Mucosa of rectum (tissue), 2 donors: Measurements from ENCODE around the gene ABCG4.
A peak's percentile ranks its signal among the peaks of the same experiment; 100 is the strongest.
"Not testable (repeated sequence)": the region's sequence is repeated elsewhere in the genome, so short reads cannot be mapped to it uniquely, and the experiment has no call there.

Experiments
- H3K27ac ChIP-seq, 2 donors: one replicate each; pipeline ENCODE4 v1.7.0; 2013; ENCODE audit warnings: inconsistent platforms in 2 of 2, low read depth in 2 of 2, low read length in 2 of 2
- H3K27me3 ChIP-seq, 2 donors: one replicate each; pipeline ENCODE4 v1.7.0; 2013; ENCODE audit warnings: low read length in 2 of 2; ENCODE audit not compliant: control insufficient read depth in 2 of 2, insufficient read depth in 2 of 2
- H3K36me3 ChIP-seq, 2 donors: one replicate each; pipeline ENCODE4 v1.7.0; 2013; ENCODE audit warnings: low read length in 2 of 2; ENCODE audit not compliant: control insufficient read depth in 2 of 2, insufficient read depth in 2 of 2
- H3K4me1 ChIP-seq, 2 donors: one replicate each; pipeline ENCODE4 v1.7.0; 2013; ENCODE audit warnings: low read length in 2 of 2, mild to moderate bottlenecking in 1 of 2; ENCODE audit not compliant: control insufficient read depth in 2 of 2, insufficient read depth in 2 of 2
- H3K4me3 ChIP-seq, 2 donors: one replicate each; pipeline ENCODE4 v1.7.0; 2013; ENCODE audit warnings: low read length in 2 of 2
- H3K9ac ChIP-seq, 2 donors: one replicate each; pipeline ENCODE4 v1.7.0; 2013; ENCODE audit warnings: low read length in 2 of 2, low read depth in 1 of 2, mild to moderate bottlenecking in 1 of 2
- H3K9me3 ChIP-seq, 2 donors: one replicate each; pipeline ENCODE4 v1.7.0; 2013; ENCODE audit warnings: low read length in 2 of 2; ENCODE audit not compliant: control insufficient read depth in 2 of 2
- donor health status: healthy.
- donor health status: Normal muscosa, but diverticular disease.

Gene ABCG4

DNA sequence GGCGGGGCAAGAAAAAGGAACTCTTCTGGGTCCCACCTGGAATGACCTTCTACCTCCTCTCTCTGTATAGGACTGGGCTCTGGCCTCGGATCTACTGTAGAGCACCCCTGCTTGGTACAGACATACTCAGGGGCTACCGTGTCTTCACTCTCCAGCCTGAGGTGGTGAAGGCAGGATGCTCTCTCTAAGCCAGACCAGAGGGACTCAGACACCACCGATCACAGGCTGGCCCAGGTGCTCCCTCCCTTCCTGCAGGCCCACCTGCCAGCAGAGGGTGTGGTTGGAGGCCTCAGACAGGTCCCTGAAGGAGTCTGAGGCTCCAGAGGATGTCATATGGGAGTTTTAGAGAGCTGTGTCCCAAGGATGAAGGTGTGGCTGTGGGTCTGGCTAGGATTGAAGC lies 40.5 kb downstream of the ABCG4 start:
- peaks cover 0 to 4% of the 10 kb centered on the region in 2 donors for H3K36me3 ChIP-seq
- H3K4me1 ChIP-seq: peaks cover 16 to 22% of the 10 kb centered on the region in 2 donors
- H3K9me3 ChIP-seq: no peaks in the 10 kb centered on the region
- H3K27ac ChIP-seq: no peak overlapping the region
- no peaks in the 10 kb centered on the region for H3K27me3 ChIP-seq
- no peak overlapping the region for H3K4me3 ChIP-seq
- H3K9ac ChIP-seq: no peak overlapping the region

DNA sequence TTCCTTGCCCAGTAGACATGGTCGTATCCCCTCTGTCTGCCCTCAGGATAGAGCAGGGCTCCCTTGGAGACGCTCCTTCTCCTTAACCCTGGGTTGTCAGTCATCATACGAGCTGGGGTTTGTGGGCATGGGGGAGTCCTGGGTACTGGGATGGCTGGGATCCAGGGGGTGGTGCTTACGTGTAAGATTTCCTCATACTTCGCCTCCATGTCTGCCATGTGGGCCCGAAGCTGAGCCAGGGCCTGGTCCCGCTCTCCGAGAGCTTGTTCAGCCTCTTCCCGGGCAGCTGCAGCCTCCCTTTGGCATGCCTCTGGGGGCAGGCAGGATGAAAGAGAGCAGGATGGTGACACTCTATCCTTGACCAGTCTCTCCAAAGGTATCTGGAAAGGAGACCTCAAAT lies 41.7 kb downstream of the ABCG4 start:
- Histone ChIP-seq H3K4me3 (no peak overlapping the region), H3K36me3 (peaks cover 0 to 4% of the 10 kb centered on the region in 2 donors), H3K4me1 (peaks cover 14 to 22% of the 10 kb centered on the region in 2 donors), H3K27me3 (no peaks in the 10 kb centered on the region), H3K27ac (peak overlapping the region in 1 of 2 donors; percentile 9), H3K9me3 (no peaks in the 10 kb centered on the region), H3K9ac (no peak overlapping the region)

DNA sequence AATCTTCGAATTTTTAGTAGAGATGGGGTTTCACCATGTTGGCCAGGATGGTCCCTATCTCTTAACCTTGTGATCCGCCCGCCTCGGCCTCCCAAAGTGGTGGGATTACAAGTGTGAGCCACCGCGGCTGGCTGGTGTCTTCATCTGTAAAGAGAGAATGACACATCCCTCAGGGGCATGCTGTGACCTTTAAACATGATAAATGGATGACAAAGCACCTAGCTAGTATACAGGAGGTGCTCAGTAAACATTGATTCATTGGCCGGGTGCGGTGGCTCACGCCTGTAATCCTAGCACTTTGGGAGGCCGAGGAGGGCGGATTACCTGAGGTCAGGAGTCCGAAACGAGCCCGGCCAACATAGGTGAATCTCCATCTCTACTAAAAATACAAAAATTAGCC lies 42.4 kb downstream of the ABCG4 start:
- not testable (repeated sequence) for H3K4me3 ChIP-seq, H3K36me3 ChIP-seq, H3K9me3 ChIP-seq, H3K9ac ChIP-seq, H3K27ac ChIP-seq, H3K27me3 ChIP-seq
- H3K4me1 ChIP-seq: peaks cover 14 to 19% of the 10 kb centered on the region in 2 donors

DNA sequence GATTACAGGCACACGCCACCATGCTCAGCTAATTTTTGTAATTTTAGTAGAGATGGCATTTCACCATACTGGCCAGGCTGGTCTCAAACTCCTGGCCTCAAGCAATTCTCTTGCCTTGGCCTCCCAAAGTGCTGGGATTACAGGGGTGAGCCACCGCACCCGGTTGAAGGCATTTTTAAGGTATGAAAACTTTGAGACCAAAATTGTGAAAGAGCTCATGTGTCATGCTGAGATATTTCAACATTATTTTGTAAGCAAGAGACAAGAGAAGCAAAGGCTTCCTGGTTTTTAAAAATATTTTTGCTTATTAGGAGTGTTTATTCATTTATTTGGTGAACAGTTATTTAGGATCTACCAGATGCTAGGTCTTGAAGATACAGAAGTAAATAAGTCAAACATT lies 43.3 kb downstream of the ABCG4 start:
- H3K9me3 ChIP-seq: no peaks in the 10 kb centered on the region
- H3K27ac ChIP-seq: no peak overlapping the region
- H3K4me1 ChIP-seq: peaks cover 14 to 16% of the 10 kb centered on the region in 2 donors
- peaks cover 0 to 4% of the 10 kb centered on the region in 2 donors for H3K36me3 ChIP-seq
- H3K27me3 ChIP-seq: no peaks in the 10 kb centered on the region
- H3K4me3 ChIP-seq: no peak overlapping the region
- no peak overlapping the region for H3K9ac ChIP-seq

DNA sequence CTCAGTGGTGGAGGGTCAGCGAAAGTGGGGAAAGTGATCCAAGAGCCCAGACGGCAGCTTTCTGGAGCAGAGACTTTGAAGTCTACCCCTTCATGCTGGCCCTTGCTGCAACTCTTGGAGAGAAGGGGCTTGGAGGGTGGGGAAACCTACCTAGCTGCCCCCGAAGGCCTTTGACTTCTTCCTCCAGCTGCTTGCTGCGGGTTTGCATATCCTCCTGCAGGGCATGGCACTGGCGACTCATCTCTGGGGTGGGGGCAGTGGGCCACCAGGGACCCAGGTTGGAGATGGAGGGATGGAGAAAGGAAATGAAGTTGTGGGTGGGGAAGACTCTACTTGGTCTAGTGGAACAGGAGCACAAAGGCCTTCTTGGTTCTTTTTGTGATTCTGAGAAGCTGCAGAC lies 44.1 kb downstream of the ABCG4 start:
- H3K4me3 ChIP-seq: no peak overlapping the region
- peaks cover 10 to 13% of the 10 kb centered on the region in 2 donors for H3K4me1 ChIP-seq
- no peaks in the 10 kb centered on the region for H3K27me3 ChIP-seq
- H3K36me3 ChIP-seq: peaks cover 0 to 4% of the 10 kb centered on the region in 2 donors
- H3K9ac ChIP-seq: no peak overlapping the region
- H3K27ac ChIP-seq: no peak overlapping the region
- no peaks in the 10 kb centered on the region for H3K9me3 ChIP-seq

DNA sequence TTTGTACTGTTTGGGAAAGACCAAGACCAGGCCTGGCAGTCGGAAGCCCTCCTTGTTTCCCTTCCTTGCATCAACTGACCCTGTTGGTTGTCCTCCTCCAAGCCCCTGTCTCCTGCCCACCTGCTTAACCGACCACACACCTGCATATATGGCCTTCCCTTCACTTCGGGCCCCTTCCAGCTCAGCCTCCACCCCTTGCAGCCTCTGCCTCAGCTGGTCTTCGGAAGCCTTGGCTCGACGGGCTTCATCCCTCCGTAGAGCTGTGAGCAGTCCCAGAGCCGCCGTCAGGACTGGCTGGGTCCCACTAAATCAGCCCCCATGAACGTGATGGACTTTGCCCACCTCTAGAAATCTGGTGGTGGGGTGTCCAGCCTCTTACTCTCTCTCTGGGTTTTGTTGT lies 44.8 kb downstream of the ABCG4 start:
- Histone ChIP-seq H3K36me3 (peaks cover 0 to 4% of the 10 kb centered on the region in 2 donors), H3K27me3 (no peaks in the 10 kb centered on the region), H3K4me1 (peaks cover 10 to 13% of the 10 kb centered on the region in 2 donors), H3K9me3 (no peaks in the 10 kb centered on the region), H3K27ac (no peak overlapping the region), H3K9ac (no peak overlapping the region), H3K4me3 (no peak overlapping the region)

DNA sequence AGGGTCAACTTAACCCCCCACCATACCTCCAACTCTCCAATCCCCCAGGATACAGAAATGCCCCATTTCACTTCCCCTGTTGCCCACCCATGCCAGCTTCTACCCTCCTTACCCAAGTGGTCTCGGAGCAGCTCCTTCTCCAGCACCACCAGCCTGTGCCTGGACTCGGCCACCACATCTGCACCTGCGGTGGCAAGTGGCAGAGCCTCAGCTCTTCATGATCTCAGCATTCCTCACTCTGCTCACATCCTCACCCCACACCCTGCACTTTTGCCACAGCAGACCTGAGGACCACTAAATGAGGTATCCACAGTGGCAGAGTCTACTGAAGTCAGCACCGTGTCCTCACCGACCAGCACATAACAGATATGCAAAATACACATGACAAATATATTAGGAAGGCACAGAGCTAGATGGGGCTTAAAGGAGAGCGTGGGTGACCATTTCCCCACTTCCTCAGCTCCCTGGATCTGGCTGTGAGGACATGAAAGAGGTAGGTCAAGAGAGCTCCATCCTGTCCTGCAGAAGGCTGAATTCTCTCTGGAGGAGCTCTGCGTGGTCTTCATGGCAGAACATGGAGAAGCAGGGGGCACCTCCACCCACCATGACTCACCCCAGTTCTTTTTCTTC lies 46.1 kb downstream of the ABCG4 start:
- Histone ChIP-seq H3K27me3 (no peaks in the 10 kb centered on the region), H3K4me3 (no peak overlapping the region), H3K9ac (no peak overlapping the region), H3K9me3 (no peaks in the 10 kb centered on the region), H3K36me3 (no peaks in the 10 kb centered on the region), H3K4me1 (peaks cover 2 to 3% of the 10 kb centered on the region in 2 donors), H3K27ac (no peak overlapping the region)

DNA sequence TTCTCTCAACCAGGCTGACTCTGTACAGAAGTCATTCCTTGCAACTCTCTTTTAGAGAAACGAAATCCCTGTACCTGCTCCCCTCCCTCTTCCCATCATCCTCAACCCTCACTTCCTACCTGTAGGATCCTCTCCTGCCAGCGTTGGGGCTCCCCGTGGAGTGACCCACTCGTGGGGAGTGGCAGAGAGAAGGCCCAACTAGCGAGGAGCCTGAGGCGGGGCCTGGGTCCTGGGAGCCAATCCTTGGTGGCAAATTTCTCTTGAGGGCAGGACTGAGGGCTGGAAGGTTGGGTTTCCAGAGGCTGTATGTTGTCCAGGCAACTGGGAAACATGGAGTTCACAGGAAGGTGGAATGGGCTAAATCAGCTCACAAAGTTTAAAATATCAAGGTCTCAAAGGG lies 46.8 kb downstream of the ABCG4 start:
- Histone ChIP-seq H3K4me3 (no peak overlapping the region), H3K36me3 (no peaks in the 10 kb centered on the region), H3K4me1 (peaks cover 2 to 3% of the 10 kb centered on the region in 2 donors), H3K27ac (no peak overlapping the region), H3K27me3 (no peaks in the 10 kb centered on the region), H3K9ac (no peak overlapping the region), H3K9me3 (no peaks in the 10 kb centered on the region)

DNA sequence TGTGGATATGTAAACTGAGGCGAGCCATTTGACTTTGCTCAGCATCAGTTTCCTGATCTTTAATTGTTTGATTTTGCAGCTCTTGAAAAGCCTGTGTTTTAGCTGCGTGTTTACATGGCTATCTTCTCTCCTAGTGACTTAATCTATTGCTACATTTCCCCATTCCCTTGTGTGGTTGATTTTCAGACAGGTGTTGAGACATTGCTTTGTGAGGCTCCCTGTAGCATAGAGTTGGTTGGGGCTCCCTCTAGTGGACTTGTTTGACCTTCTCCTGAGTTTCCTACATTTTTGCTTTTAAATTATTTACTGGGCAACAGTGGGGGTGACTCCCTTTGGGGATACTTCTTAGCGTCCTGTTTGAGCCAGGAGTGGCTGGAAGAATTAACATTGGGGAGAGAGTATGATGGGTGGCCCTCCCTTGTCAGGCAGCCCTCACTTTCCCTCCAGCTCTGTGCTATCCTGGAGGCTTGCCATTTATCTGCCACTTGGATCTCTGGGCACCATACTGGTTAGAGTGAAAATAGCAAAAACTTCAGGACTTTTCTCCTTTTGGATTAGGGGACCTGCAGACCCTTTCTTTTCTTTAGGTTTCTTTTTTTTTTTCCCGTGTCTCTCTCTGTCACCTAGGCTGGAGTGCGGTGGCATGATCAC lies 48.1 kb downstream of the ABCG4 start:
- no peaks in the 10 kb centered on the region for H3K27me3 ChIP-seq
- peak overlapping the region in 1 of 2 donors; percentile 30 for H3K27ac ChIP-seq

DNA sequence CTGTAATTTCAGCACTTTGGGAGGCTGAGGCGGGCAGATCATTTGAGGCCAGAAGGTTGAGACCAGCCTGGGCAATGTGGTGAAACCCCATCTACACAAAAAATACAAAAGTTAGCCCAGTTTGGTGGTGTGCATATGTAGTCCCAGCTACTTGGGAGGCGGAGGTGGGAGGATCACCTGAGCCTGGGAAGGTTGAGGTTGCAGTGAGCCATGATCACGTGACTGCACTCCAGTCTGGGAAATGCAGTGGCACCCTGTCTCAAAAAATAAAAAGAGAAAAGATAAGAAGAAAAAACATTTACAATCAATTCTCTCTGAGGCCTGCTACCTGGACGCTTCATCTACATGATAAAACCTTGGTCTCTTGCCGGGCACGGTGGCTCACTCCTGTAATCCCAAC lies 50.1 kb downstream of the ABCG4 start:
- Histone ChIP-seq H3K4me3 (no peak overlapping the region), H3K36me3 (no peaks in the 10 kb centered on the region), H3K27ac (no peak overlapping the region), H3K9me3 (no peaks in the 10 kb centered on the region), H3K9ac (no peak overlapping the region), H3K4me1 (peaks cover 2 to 3% of the 10 kb centered on the region in 2 donors), H3K27me3 (no peaks in the 10 kb centered on the region)

More for the DNA sequence above, 48.1 kb downstream of the ABCG4 start:
- H3K36me3 ChIP-seq: no peaks in the 10 kb centered on the region
- no peaks in the 10 kb centered on the region for H3K9me3 ChIP-seq
- H3K4me1 ChIP-seq: peaks cover 2 to 3% of the 10 kb centered on the region in 2 donors
- peak overlapping the region in 1 of 2 donors; percentile 52 for H3K9ac ChIP-seq
- H3K4me3 ChIP-seq: no peak overlapping the region
